Activated CD8-positive, alpha-beta T cell treated with anti-CD3 and anti-CD28 coated beads for 36 hours (primary cell): ENCODE measurements around the gene ENTPD7. TPM values are rescaled to one million over a fixed set of nuclear protein-coding genes. Genes with fewer than 3 reads are reported as not detected.

ENCODE experiments used
- ATAC-seq: fragments of 200-7000 bp; cut with Tn5 transposase; one replicate; pipeline ENCODE4 v1.10.0; 2021; ENCODE audit warnings: mild to moderate bottlenecking, moderate library complexity
- CTCF ChIA-PET: fragments of 350-600 bp; sonication (Branson Sonifier 250); formaldehyde crosslinking; loops from one replicate; lab custom pipeline; 2021; ENCODE audit warnings: antibody characterized with exemption; lab: Charles Lee
- POLR2A ChIA-PET: fragments of 350-600 bp; sonication (Branson Sonifier 250); formaldehyde crosslinking; loops from one replicate; lab custom pipeline; 2021; ENCODE audit warnings: antibody characterized with exemption; lab: Charles Lee
- DNase-seq: peaks from one replicate; pipeline ENCODE4 v3.0.0-alpha.2; 2020
- H3K27ac Mint-ChIP-seq: one replicate; pipeline ENCODE4 v1.8.0; 2021; ENCODE audit warnings: mild to moderate bottlenecking, mixed read lengths
- H3K27me3 Mint-ChIP-seq: one replicate; pipeline ENCODE4 v1.8.0; 2021; ENCODE audit warnings: mixed read lengths
- H3K36me3 Mint-ChIP-seq: one replicate; pipeline ENCODE4 v1.8.0; 2021; ENCODE audit warnings: low read depth, mixed read lengths
- H3K4me1 Mint-ChIP-seq: one replicate; pipeline ENCODE4 v1.8.0; 2021; ENCODE audit warnings: low read depth, mixed read lengths
- H3K4me3 Mint-ChIP-seq: one replicate; pipeline ENCODE4 v1.8.0; 2021; ENCODE audit warnings: mild to moderate bottlenecking, moderate library complexity, mixed read lengths
- H3K9me3 Mint-ChIP-seq: one replicate; pipeline ENCODE4 v1.8.0; 2021; ENCODE audit warnings: mixed read lengths
- CTCF ChIP-seq: fragments of 200-600 bp; IDR thresholded peaks from one replicate; pipeline ENCODE4 v1.8.0; 2022; ENCODE audit warnings: antibody characterized with exemption, mild to moderate bottlenecking
- intact Hi-C: fragments of 100-400 bp; cut with micrococcal nuclease; formaldehyde crosslinking; loops from one replicate; pipeline ENCODE4 v1.10.0; 2022
- total RNA-seq, 2 experiments: library from RNA; stranded (reverse); gene quantifications; one replicate each; pipeline ENCODE4 v1.2.3, GENCODE V29; 2021

The ENTPD7 gene
- total RNA-seq, 2 experiments from 2014 or later: 1.9 to 2.2 TPM

GRCh38 chr10:99754670-99755069, 95.4 kb downstream of the ENTPD7 start:
- intact Hi-C loops: no loop called here
- no peaks in the 10 kb centered on the region for H3K9me3 Mint-ChIP-seq
- peaks cover 64% of the 10 kb centered on the region for H3K36me3 Mint-ChIP-seq
- DNase-seq (no peak), ATAC-seq (no peak)
- no peak overlapping the region for H3K4me3 Mint-ChIP-seq
- ChIA-PET POLR2A (no interaction called here), CTCF (no interaction called here)
- H3K27me3 Mint-ChIP-seq: no peaks in the 10 kb centered on the region
- H3K27ac Mint-ChIP-seq: no peak overlapping the region
- TF ChIP-seq CTCF: no peak
- H3K4me1 Mint-ChIP-seq: no peaks in the 10 kb centered on the region

Other genes with a start within 250 kb of the ENTPD7 start
- 10 to 100 TPM; 48.7 to 51.5 TPM for gene GOT1, start 228.9 kb upstream of the ENTPD7 start, total RNA-seq
- not detected for gene NKX2-3, start 126.6 kb upstream of the ENTPD7 start, total RNA-seq
- gene SLC25A28, start 39.1 kb upstream of the ENTPD7 start, total RNA-seq: 10 to 100 TPM; 43.6 to 44.7 TPM
- 10 to 100 TPM; 34.2 to 35.3 TPM for gene COX15, start 72.6 kb downstream of the ENTPD7 start, total RNA-seq
- 10 to 100 TPM; 37.4 to 38.1 TPM for gene CUTC, start 72.7 kb downstream of the ENTPD7 start, total RNA-seq
- gene ABCC2, start 123.1 kb downstream of the ENTPD7 start, total RNA-seq: 1 to 10 TPM in 1 of 2 experiments, under 1 TPM in 1; 0.87 to 1.0 TPM